ENCODE results near the gene CYSLTR2. TPM values are rescaled to one million over a fixed set of nuclear protein-coding genes. Genes with fewer than 3 reads are reported as not detected.
"Not testable (repeated sequence)": the region's sequence is repeated elsewhere in the genome, so short reads cannot be mapped to it uniquely, and the experiment has no call there.

The CYSLTR2 gene
- total RNA-seq, 3 donors from 2014 or later: 0.14 to 1.4 (median 0.58) TPM

- H3K4me3 ChIP-seq: no peak overlapping the region
- H3K4me1 ChIP-seq (ENCODE audit: low read depth): no peaks in the 10 kb centered on the region
- ATAC-seq (no peak), DNase-seq (no peak)
- no peaks in the 10 kb centered on the region for H3K36me3 ChIP-seq (ENCODE audit: low read depth)
- intact Hi-C loops (cut with DNase I, micrococcal nuclease): no loop called here
- no peak for TF ChIP-seq CTCF (IDR thresholded peaks at IDR 0.05)
- peaks cover under 1% of the 10 kb centered on the region for H3K9me3 ChIP-seq
Measured at GRCh38 chr13:48661107-48661506, 7.4 kb downstream of the CYSLTR2 start.

GRCh38 chr13:48662226-48662625 is 8.5 kb downstream of the CYSLTR2 start:
- Histone ChIP-seq H3K9me3 (peaks cover 7% of the 10 kb centered on the region), H3K4me1 (ENCODE audit: low read depth) (no peaks in the 10 kb centered on the region), H3K36me3 (ENCODE audit: low read depth) (no peaks in the 10 kb centered on the region), H3K4me3 (no peak overlapping the region)
- no peak for TF ChIP-seq CTCF (IDR thresholded peaks at IDR 0.05)
- ATAC-seq (no peak), DNase-seq (no peak)
- intact Hi-C loops (cut with DNase I, micrococcal nuclease): no loop called here

- ATAC-seq (no peak), DNase-seq (no peak)
- TF ChIP-seq CTCF (IDR thresholded peaks at IDR 0.05): no peak
- H3K9me3 ChIP-seq: peaks cover 20% of the 10 kb centered on the region
- no peak overlapping the region for H3K4me3 ChIP-seq
- intact Hi-C loops (cut with DNase I, micrococcal nuclease): no loop called here
- H3K36me3 ChIP-seq (ENCODE audit: low read depth): no peaks in the 10 kb centered on the region
- H3K4me1 ChIP-seq (ENCODE audit: low read depth): no peaks in the 10 kb centered on the region
Measured at GRCh38 chr13:48667136-48667535, 13.4 kb downstream of the CYSLTR2 start.

- intact Hi-C loops (cut with DNase I, micrococcal nuclease); H3K36me3 ChIP-seq (ENCODE audit: low read depth); H3K4me1 ChIP-seq (ENCODE audit: low read depth); H3K4me3 ChIP-seq; ATAC-seq; DNase-seq: not testable (repeated sequence)
- peaks cover 17% of the 10 kb centered on the region for H3K9me3 ChIP-seq
Measured at GRCh38 chr13:48671421-48671820, 17.7 kb downstream of the CYSLTR2 start.

- Histone ChIP-seq H3K4me1 (ENCODE audit: low read depth) (no peaks in the 10 kb centered on the region), H3K36me3 (ENCODE audit: low read depth) (no peaks in the 10 kb centered on the region), H3K4me3 (no peak overlapping the region), H3K9me3 (peaks cover 8% of the 10 kb centered on the region)
- no peak for DNase-seq
- no peak for ATAC-seq
- intact Hi-C loops (cut with DNase I, micrococcal nuclease): no loop called here
- TF ChIP-seq CTCF (IDR thresholded peaks at IDR 0.05): no peak
Measured at GRCh38 chr13:48675247-48675646, 21.5 kb downstream of the CYSLTR2 start.

GRCh38 chr13:48678316-48678715 is 24.6 kb downstream of the CYSLTR2 start:
- Histone ChIP-seq H3K4me3 (no peak overlapping the region), H3K4me1 (ENCODE audit: low read depth) (no peaks in the 10 kb centered on the region), H3K36me3 (ENCODE audit: low read depth) (no peaks in the 10 kb centered on the region), H3K9me3 (no peaks in the 10 kb centered on the region)
- no peak for TF ChIP-seq CTCF (IDR thresholded peaks at IDR 0.05)
- ATAC-seq: no peak
- intact Hi-C loops (cut with DNase I, micrococcal nuclease): no loop called here
- DNase-seq: no peak

Measured in mucosa of descending colon (tissue), 3 donors.